Measurements from ENCODE around the gene PGGHG. TPM values are rescaled to one million over a fixed set of nuclear protein-coding genes. Genes with fewer than 3 reads are reported as not detected.
A peak's percentile ranks its signal among the peaks of the same experiment; 100 is the strongest.

The PGGHG gene
- polyA plus RNA-seq, 4 donors: 86.9 to 154 (median 122) TPM

DNA sequence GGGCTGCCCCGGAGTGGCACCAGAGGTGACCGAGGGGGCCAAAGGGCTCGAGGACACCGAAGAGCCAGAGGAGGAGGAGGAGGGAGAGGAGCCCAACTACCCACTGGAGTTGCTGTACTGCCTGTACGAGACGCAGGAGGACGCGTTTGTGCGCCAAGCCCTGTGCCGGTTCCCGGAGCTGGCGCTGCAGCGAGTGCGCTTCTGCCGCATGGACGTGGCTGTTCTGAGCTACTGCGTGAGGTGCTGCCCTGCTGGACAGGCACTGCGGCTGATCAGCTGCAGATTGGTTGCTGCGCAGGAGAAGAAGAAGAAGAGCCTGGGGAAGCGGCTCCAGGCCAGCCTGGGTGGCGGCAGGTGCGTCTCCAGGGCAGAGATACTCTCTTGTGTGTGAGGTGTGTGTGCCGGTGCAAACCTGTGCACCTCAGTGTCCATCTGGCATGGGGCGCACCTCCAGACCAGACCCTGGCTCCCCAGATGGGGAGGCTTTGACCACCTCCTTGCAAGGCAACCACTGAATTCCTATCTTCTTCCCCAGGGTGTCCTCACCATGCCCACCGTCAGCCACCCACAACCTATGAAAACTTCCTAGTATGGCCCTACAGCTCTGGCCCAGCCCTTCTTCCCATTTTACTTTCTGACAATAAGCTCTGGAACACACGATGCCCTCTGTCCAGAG is 7.3 kb upstream of the PGGHG start:
- peaks cover 0 to 37% (median 1%) of the 10 kb centered on the region in 3 donors for H3K4me1 ChIP-seq (ENCODE audit: control insufficient read depth in 3 of 3, insufficient read depth in 2 of 3, low read depth in 1 of 3, low read length in 2 of 3)
- FAIRE-seq: no peak
- H3K4me3 ChIP-seq (ENCODE audit: low read depth in 1 of 3, low read length in 3 of 3): peak overlapping the region; percentile 27 to 91 (median 51)
- peak in 1 of 2 donors; percentile 5 for DNase-seq
- no peaks in the 10 kb centered on the region for H3K9me3 ChIP-seq (ENCODE audit: control insufficient read depth in 2 of 2, insufficient read depth in 1 of 2, low read depth in 1 of 2, low read length in 1 of 2)
- H3K27ac ChIP-seq (ENCODE audit: low read depth in 1 of 3, low read length in 2 of 3): peak overlapping the region in 2 of 3 donors; percentile 94 to 97
- peaks cover 0 to 25% (median 14%) of the 10 kb centered on the region in 3 donors for H3K27me3 ChIP-seq (ENCODE audit: control insufficient read depth in 3 of 3, insufficient read depth in 3 of 3, low read length in 3 of 3)
- peaks cover 3 to 58% (median 23%) of the 10 kb centered on the region in 3 donors for H3K36me3 ChIP-seq (ENCODE audit: control insufficient read depth in 3 of 3, insufficient read depth in 2 of 3, low read depth in 1 of 3, low read length in 3 of 3)
- 12 to 24% (median 12%) methylated on average over 25 to 26 of the region's 26 CpGs for WGBS, 3 donors

DNA sequence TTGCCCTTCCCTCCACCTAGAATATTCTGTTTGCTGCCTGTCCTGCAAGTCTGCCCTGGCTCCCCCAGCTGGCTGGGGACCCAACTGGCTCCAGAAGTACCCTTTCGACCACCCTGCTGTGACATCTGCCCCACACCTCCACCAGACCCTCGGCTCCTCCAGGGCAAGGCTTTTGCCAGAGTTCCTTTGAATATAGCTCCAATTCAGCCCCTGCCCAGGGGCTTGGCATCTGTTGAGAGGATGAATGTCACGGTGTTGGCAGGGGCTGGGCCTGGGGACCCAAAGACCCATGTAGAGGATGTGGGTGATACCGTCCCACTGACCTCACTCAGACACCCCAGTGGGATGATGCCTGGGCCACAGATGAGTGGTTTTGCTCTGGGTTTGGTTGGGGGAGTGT is 6.8 kb upstream of the PGGHG start:
- H3K27ac ChIP-seq (ENCODE audit: low read depth in 1 of 3, low read length in 2 of 3): peak overlapping the region in 2 of 3 donors; percentile 94 to 97
- H3K4me3 ChIP-seq (ENCODE audit: low read depth in 1 of 3, low read length in 3 of 3): peak overlapping the region in 2 of 3 donors; percentile 51 to 91
- WGBS, 3 donors: 8 to 40% (median 33%) methylated on average over 4 of the region's 4 CpGs
- DNase-seq (peak in 1 of 2 donors; percentile 5), FAIRE-seq (no peak)
- H3K36me3 ChIP-seq (ENCODE audit: control insufficient read depth in 3 of 3, insufficient read depth in 2 of 3, low read depth in 1 of 3, low read length in 3 of 3): peaks cover 3 to 58% (median 23%) of the 10 kb centered on the region in 3 donors
- peaks cover 0 to 25% (median 14%) of the 10 kb centered on the region in 3 donors for H3K27me3 ChIP-seq (ENCODE audit: control insufficient read depth in 3 of 3, insufficient read depth in 3 of 3, low read length in 3 of 3)
- peaks cover 0 to 40% (median 1%) of the 10 kb centered on the region in 3 donors for H3K4me1 ChIP-seq (ENCODE audit: control insufficient read depth in 3 of 3, insufficient read depth in 2 of 3, low read depth in 1 of 3, low read length in 2 of 3)
- H3K9me3 ChIP-seq (ENCODE audit: control insufficient read depth in 2 of 2, insufficient read depth in 1 of 2, low read depth in 1 of 2, low read length in 1 of 2): no peaks in the 10 kb centered on the region

DNA sequence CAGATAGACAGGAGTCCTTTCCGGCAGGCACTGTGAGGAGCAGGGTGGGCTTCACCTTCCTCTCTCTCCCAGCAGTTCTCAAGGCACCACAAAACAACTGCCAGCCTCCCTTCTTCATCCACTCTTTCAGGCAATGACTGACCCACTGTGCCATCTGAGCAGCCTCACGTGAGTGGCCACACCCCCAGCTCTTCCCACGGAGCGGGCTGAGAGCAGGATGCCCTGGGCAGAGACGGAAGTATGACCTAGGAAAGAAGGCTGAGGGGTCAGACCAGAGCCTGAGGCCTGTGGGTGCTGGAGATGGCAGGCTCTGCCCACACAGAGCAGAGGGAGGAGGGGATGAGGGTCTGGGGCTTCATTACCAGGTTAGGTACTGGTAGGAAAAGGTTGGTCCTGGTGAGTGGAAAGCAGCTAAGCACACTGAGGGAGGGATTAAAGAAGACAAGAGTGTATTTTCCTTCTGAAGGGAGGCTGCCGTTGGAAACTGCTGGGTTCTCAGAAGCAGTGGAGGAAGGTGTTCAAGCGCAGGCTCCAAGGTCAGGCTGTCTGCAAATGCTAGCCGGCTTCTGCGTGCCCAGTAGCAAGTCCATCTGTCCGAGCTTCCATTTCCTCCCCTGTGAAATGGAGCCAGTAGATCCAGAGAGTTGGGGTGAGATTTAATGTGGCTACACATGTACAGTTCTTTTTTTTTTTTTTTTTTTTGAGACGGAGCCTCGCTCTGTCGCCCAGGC is 6.1 kb upstream of the PGGHG start:
- H3K4me1 ChIP-seq (ENCODE audit: control insufficient read depth in 3 of 3, insufficient read depth in 2 of 3, low read depth in 1 of 3, low read length in 2 of 3): peaks cover 0 to 36% (median 1%) of the 10 kb centered on the region in 3 donors
- peaks cover 0 to 27% (median 14%) of the 10 kb centered on the region in 3 donors for H3K27me3 ChIP-seq (ENCODE audit: control insufficient read depth in 3 of 3, insufficient read depth in 3 of 3, low read length in 3 of 3)
- H3K27ac ChIP-seq (ENCODE audit: low read depth in 1 of 3, low read length in 2 of 3): peak overlapping the region; percentile 30 to 97 (median 34)
- H3K4me3 ChIP-seq (ENCODE audit: low read depth in 1 of 3, low read length in 3 of 3): peak overlapping the region in 2 of 3 donors; percentile 51 to 91
- H3K9me3 ChIP-seq (ENCODE audit: control insufficient read depth in 2 of 2, insufficient read depth in 1 of 2, low read depth in 1 of 2, low read length in 1 of 2): no peaks in the 10 kb centered on the region
- 17 to 50% (median 33%) methylated on average over 10 to 12 of the region's 13 CpGs for WGBS, 3 donors
- no peak for FAIRE-seq
- H3K36me3 ChIP-seq (ENCODE audit: control insufficient read depth in 3 of 3, insufficient read depth in 2 of 3, low read depth in 1 of 3, low read length in 3 of 3): peaks cover 3 to 58% (median 23%) of the 10 kb centered on the region in 3 donors
- DNase-seq: peak in 1 of 2 donors; percentile 69

DNA sequence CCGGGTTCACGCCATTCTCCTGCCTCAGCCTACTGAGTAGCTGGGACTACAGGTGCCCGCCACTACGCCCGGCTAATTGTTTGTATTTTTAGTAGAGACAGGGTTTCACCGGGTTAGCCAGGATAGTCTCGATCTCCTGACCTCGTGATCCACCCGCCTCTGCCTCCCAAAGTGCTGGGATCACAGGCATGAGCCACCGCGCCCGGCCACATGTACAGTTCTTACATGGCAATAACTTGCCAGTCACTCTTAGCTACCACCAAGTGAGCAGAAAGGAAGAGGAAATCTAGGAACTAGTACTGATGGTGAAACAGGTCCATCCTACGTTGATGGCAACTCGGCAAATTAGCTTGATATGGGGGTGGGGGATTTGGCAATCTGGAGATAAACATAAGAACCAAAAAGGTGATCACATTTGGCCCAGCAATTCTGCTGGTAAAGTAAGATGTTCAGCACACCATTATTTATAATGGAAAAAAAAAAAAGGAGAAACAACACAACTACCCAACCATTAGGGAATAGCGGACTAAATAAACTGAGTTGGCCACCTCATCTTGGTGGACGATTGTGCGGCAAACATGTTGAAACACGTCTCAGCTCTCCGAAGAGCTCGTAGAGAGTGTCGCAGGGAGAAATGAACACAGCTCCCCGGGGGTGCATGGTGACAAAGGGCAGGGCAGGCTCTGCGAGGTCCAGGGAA is 5.4 kb upstream of the PGGHG start:
- H3K4me1 ChIP-seq (ENCODE audit: control insufficient read depth in 3 of 3, insufficient read depth in 2 of 3, low read depth in 1 of 3, low read length in 2 of 3): peaks cover 0 to 34% (median 1%) of the 10 kb centered on the region in 3 donors
- H3K4me3 ChIP-seq (ENCODE audit: low read depth in 1 of 3, low read length in 3 of 3): peak overlapping the region in 1 of 3 donors; percentile 18
- FAIRE-seq (no peak), DNase-seq (peak in 1 of 2 donors; percentile 24)
- H3K27me3 ChIP-seq (ENCODE audit: control insufficient read depth in 3 of 3, insufficient read depth in 3 of 3, low read length in 3 of 3): peaks cover 0 to 32% (median 14%) of the 10 kb centered on the region in 3 donors
- peaks cover 3 to 58% (median 23%) of the 10 kb centered on the region in 3 donors for H3K36me3 ChIP-seq (ENCODE audit: control insufficient read depth in 3 of 3, insufficient read depth in 2 of 3, low read depth in 1 of 3, low read length in 3 of 3)
- H3K9me3 ChIP-seq (ENCODE audit: control insufficient read depth in 2 of 2, insufficient read depth in 1 of 2, low read depth in 1 of 2, low read length in 1 of 2): no peaks in the 10 kb centered on the region
- WGBS, 3 donors: 14 to 64% (median 38%) methylated on average over 23 of the region's 23 CpGs
- peak overlapping the region in 1 of 3 donors; percentile 66 for H3K27ac ChIP-seq (ENCODE audit: low read depth in 1 of 3, low read length in 2 of 3)

DNA sequence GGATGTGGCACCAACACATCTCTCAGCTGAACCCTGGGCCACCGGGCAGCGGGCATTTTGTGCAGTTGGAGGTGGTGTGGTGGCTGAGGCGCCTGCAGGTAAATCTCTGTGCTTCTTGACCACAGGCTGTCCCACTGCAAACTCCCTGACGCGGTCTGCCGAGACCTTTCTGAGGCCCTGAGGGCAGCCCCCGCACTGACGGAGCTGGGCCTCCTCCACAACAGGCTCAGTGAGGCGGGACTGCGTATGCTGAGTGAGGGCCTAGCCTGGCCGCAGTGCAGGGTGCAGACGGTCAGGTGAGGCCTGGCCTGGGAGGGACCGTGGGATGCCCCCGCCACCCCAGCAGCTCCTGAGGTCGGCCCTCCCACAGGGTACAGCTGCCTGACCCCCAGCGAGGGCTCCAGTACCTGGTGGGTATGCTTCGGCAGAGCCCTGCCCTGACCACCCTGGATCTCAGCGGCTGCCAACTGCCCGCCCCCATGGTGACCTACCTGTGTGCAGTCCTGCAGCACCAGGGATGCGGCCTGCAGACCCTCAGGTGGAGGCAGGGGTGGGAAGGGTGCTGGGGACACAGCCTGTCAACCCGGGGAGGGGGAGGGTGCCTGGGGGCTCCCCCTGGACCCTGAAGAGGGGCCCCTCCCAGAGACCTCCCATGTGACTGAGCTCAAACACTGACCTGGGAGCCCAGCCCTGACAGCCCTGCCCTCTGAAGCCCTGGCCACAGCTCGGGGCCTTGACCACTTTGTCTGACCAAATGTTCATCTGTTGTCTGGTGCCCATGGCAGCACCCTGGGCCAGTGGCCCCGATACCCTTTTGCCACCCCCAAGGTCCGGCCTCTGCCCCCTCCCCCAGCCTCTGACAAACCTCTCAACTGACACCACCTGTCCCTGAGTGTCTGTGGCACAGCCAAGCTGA is 4.6 kb upstream of the PGGHG start:
- H3K4me1 ChIP-seq (ENCODE audit: control insufficient read depth in 3 of 3, insufficient read depth in 2 of 3, low read depth in 1 of 3, low read length in 2 of 3): peaks cover 0 to 33% (median 1%) of the 10 kb centered on the region in 3 donors
- H3K27ac ChIP-seq (ENCODE audit: low read depth in 1 of 3, low read length in 2 of 3): peak overlapping the region in 1 of 3 donors; percentile 66
- peaks cover 3 to 58% (median 23%) of the 10 kb centered on the region in 3 donors for H3K36me3 ChIP-seq (ENCODE audit: control insufficient read depth in 3 of 3, insufficient read depth in 2 of 3, low read depth in 1 of 3, low read length in 3 of 3)
- WGBS, 3 donors: 32 to 69% (median 48%) methylated on average over 17 to 24 of the region's 24 CpGs
- no peaks in the 10 kb centered on the region for H3K9me3 ChIP-seq (ENCODE audit: control insufficient read depth in 2 of 2, insufficient read depth in 1 of 2, low read depth in 1 of 2, low read length in 1 of 2)
- FAIRE-seq (no peak), DNase-seq (peak in 1 of 2 donors; percentile 31)
- peaks cover 0 to 32% (median 14%) of the 10 kb centered on the region in 3 donors for H3K27me3 ChIP-seq (ENCODE audit: control insufficient read depth in 3 of 3, insufficient read depth in 3 of 3, low read length in 3 of 3)
- peak overlapping the region in 1 of 3 donors; percentile 18 for H3K4me3 ChIP-seq (ENCODE audit: low read depth in 1 of 3, low read length in 3 of 3)

DNA sequence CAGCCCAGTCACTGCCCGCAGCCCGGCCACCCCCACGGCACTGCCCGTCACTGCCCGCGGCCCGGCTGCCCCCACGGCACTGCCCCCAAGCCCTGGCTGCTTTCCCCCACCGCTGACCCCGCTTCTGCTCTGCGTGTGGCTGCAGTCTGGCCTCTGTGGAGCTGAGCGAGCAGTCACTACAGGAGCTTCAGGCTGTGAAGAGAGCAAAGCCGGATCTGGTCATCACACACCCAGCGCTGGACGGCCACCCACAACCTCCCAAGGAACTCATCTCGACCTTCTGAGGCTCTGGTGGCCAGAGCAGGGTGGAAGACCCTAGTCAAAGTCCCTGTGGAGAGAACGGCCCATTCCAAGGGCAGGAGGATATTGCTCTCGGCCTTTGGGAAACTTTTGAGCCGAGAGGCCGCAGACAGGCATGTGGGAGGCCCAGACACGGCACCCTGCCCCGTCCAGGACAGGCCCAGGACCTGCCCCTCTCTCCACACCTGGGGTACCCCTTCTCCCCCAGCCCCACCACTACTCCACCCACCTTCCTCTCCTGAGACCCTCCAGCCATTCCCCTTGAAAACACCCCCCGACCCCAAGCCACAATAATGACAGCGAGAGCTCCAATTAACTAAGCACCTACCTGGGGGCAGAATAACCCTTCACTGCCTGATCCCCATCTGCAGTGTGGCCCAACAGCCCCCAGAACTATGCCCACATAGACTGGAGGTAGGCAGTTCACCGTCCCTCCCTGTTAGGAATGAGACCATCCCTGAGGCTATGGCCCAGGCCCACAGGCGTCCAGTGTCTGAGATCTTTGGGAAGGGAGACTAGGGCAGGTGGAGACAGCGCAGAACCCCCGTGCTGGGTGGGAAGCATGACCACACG is 3.7 kb upstream of the PGGHG start:
- no peaks in the 10 kb centered on the region for H3K9me3 ChIP-seq (ENCODE audit: control insufficient read depth in 2 of 2, insufficient read depth in 1 of 2, low read depth in 1 of 2, low read length in 1 of 2)
- DNase-seq: peak in 1 of 2 donors; percentile 19
- H3K4me1 ChIP-seq (ENCODE audit: control insufficient read depth in 3 of 3, insufficient read depth in 2 of 3, low read depth in 1 of 3, low read length in 2 of 3): peaks cover 1 to 42% (median 4%) of the 10 kb centered on the region in 3 donors
- H3K36me3 ChIP-seq (ENCODE audit: control insufficient read depth in 3 of 3, insufficient read depth in 2 of 3, low read depth in 1 of 3, low read length in 3 of 3): peaks cover 3 to 58% (median 23%) of the 10 kb centered on the region in 3 donors
- 57 to 71% (median 63%) methylated on average over 22 to 29 of the region's 29 CpGs for WGBS, 3 donors
- H3K27ac ChIP-seq (ENCODE audit: low read depth in 1 of 3, low read length in 2 of 3): peak overlapping the region in 2 of 3 donors; percentile 28 to 40
- H3K27me3 ChIP-seq (ENCODE audit: control insufficient read depth in 3 of 3, insufficient read depth in 3 of 3, low read length in 3 of 3): peaks cover 0 to 30% (median 14%) of the 10 kb centered on the region in 3 donors
- FAIRE-seq: no peak
- no peak overlapping the region for H3K4me3 ChIP-seq (ENCODE audit: low read depth in 1 of 3, low read length in 3 of 3)

DNA sequence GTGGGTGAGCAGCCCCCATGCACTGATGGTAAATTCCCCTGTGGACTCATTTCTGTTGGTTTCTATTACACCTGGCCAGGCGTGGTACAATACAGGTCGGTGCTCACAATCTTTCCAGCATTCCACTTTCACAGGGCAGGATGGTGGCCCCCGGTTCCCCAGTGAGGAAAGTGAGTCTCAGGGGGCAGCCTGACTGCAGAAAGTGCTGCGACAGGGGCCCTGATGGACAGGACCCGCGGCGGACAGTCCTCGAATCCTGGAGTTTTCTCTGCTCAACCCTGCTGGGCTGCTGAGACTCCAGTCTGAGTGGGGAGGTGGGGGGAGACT is 3.1 kb upstream of the PGGHG start:
- WGBS, 3 donors: 40 to 83% (median 54%) methylated on average over 7 to 8 of the region's 8 CpGs
- peaks cover 0 to 26% (median 12%) of the 10 kb centered on the region in 3 donors for H3K27me3 ChIP-seq (ENCODE audit: control insufficient read depth in 3 of 3, insufficient read depth in 3 of 3, low read length in 3 of 3)
- peaks cover 1 to 44% (median 4%) of the 10 kb centered on the region in 3 donors for H3K4me1 ChIP-seq (ENCODE audit: control insufficient read depth in 3 of 3, insufficient read depth in 2 of 3, low read depth in 1 of 3, low read length in 2 of 3)
- peak overlapping the region in 2 of 3 donors; percentile 4 to 28 for H3K27ac ChIP-seq (ENCODE audit: low read depth in 1 of 3, low read length in 2 of 3)
- no peak overlapping the region for H3K4me3 ChIP-seq (ENCODE audit: low read depth in 1 of 3, low read length in 3 of 3)
- peaks cover 3 to 59% (median 20%) of the 10 kb centered on the region in 3 donors for H3K36me3 ChIP-seq (ENCODE audit: control insufficient read depth in 3 of 3, insufficient read depth in 2 of 3, low read depth in 1 of 3, low read length in 3 of 3)
- no peaks in the 10 kb centered on the region for H3K9me3 ChIP-seq (ENCODE audit: control insufficient read depth in 2 of 2, insufficient read depth in 1 of 2, low read depth in 1 of 2, low read length in 1 of 2)
- DNase-seq (no peak), FAIRE-seq (no peak)
